Transverse colon (tissue), 4 donors: ENCODE measurements around the gene SPDYE6. TPM values are rescaled to one million over a fixed set of nuclear protein-coding genes. Genes with fewer than 3 reads are reported as not detected.

Experiments
- DNase-seq: peaks from one replicate; pipeline ENCODE4 v3.0.0-alpha.2; 2019
- H3K27ac ChIP-seq, 4 donors: fragments of 200-600 bp; sonication (generic); 2 replicates each; pipeline ENCODE4 v1.5.1; 2016 to 2018; ENCODE audit warnings: inconsistent platforms in 4 of 4
- H3K27me3 ChIP-seq: fragments of 200-600 bp; sonication (generic); 2 replicates; pipeline ENCODE4 v1.5.1; 2017; ENCODE audit warnings: inconsistent platforms
- H3K36me3 ChIP-seq, 4 donors: fragments of 200-600 bp; sonication (generic); 2 replicates each; pipeline ENCODE4 v1.5.1; 2017 to 2019; ENCODE audit warnings: inconsistent platforms in 4 of 4
- H3K4me1 ChIP-seq, 4 donors: fragments of 200-600 bp; sonication (generic); 2 replicates each; pipeline ENCODE4 v1.5.1; 2017 to 2020; ENCODE audit warnings: inconsistent platforms in 4 of 4
- H3K4me3 ChIP-seq, 4 donors: fragments of 200-600 bp; sonication (generic); 1 replicate in 1 of 4; 2 replicates in 3 of 4; pipeline versions ENCODE4 v1.5.1 to v1.6.1; 2017 to 2019; ENCODE audit warnings: inconsistent platforms in 4 of 4
- H3K9me3 ChIP-seq, 2 donors: fragments of 200-600 bp; sonication (generic); 2 replicates each; pipeline ENCODE4 v1.5.1; 2017 to 2019; ENCODE audit warnings: inconsistent platforms in 2 of 2
- EP300 ChIP-seq: sonication (generic); formaldehyde crosslinking; IDR thresholded peaks from one replicate; pipeline ENCODE4 v1.6.1; 2017; ENCODE audit warnings: antibody characterized with exemption, low read depth
- POLR2A ChIP-seq: fragments of 450-650 bp; IDR thresholded peaks from one replicate; pipeline ENCODE4 v1.6.1; 2016; ENCODE audit warnings: antibody characterized with exemption, mild to moderate bottlenecking, moderate library complexity
- POLR2AphosphoS5 ChIP-seq, 3 donors: sonication (generic); formaldehyde crosslinking; IDR thresholded peaks; one replicate each; pipeline ENCODE4 v1.6.1; 2016; ENCODE audit warnings: antibody characterized with exemption in 3 of 3
- WGBS, 2 donors: methylation state at CpG; one replicate each; pipeline ENCODE4 v1.1.5; 2018; ENCODE audit warnings: low coverage in 1 of 2; 5-methylcytosine and 5-hydroxymethylcytosine counted together
- in situ Hi-C, 4 donors: fragments of 200-750 bp; cut with MboI; loops; one replicate each; pipeline versions ENCODE4 v1.15.0 to v1.15.1; 2017; ENCODE audit warnings: low sequenced_read_pairs in 3 of 4, low pct_ligation_motif_present in 1 of 4, low pct_unique_long_range_greater_than_20kb in 1 of 4
- intact Hi-C: fragments of 100-400 bp; cut with DNase I; formaldehyde crosslinking; loops from one replicate; pipeline ENCODE4 v1.15.1; 2023; ENCODE audit warnings: low total_unique reads
- total RNA-seq, 4 donors: library from RNA; depleted of rRNA; stranded (reverse); fragments of >200 nt; gene quantifications; one replicate each; pipeline ENCODE4 v1.1.0, GENCODE V29; 2016
- TF ChIP-seq, protein P1 (sequence below), 5 experiments: fragments of 200-600 bp in 3 of 5; fragments of 450-650 bp in 2 of 5; sonication (generic) in 3 of 5; IDR thresholded peaks; 1 replicate in 2 of 5; 2 replicates in 3 of 5; pipeline ENCODE4 v1.5.1; 2016 to 2017; ENCODE audit warnings: antibody characterized with exemption in 5 of 5, inconsistent platforms in 3 of 5, mild to moderate bottlenecking in 2 of 5, moderate library complexity in 1 of 5

SPDYE6 gene
- total RNA-seq, 4 donors from 2014 or later: not detected

DNA sequence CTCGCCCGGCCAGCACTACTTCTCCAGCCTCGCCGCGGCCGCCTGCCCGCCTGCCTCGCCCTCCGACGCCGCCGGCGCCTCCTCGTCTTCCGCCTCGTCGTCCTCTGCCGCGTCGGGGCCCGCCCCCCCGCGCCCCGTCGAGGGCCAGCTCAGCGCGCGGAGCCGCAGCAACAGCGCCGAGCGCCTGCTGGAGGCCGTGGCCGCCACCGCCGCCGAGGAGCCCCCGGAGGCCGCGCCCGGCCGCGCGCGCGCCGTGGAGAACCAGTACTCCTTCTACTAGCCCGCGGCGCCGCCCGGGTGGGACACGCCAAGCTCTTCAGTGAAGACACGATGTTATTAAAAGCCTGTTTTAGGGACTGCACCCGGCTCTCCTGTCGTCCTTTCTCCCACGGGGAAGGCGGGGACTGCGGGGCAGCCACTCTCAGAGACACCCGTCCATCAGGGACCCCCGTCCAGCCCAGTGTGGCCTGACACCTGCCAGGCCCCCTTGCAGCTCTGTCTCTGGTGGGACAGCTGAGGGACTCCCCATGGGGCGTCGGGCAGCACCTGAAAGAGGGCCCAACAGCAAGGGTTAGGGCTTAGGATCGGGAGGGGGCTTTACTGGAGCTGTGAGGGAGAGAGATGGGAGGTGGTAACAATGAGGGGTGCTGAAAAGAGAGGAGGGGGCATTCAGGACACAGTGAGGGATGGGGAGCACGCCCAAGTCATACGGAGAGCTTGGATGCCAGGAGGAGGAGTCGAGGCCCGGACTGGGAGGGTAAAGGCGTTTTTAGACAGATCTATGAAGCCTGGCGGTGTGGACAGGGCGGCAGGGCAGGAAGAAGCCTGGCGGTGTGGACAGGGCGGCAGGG, 34.7 kb downstream of the SPDYE6 start:
- peak; percentile 33 for DNase-seq
- Histone ChIP-seq H3K9me3 (no peaks in the 10 kb centered on the region), H3K4me3 (peak overlapping the region in 2 of 4 donors; percentile 6 to 12), H3K4me1 (no peaks in the 10 kb centered on the region), H3K27me3 (peaks cover 19% of the 10 kb centered on the region), H3K36me3 (no peaks in the 10 kb centered on the region), H3K27ac (peak overlapping the region in 1 of 4 donors; percentile 28)
- TF ChIP-seq EP300 (no peak), POLR2A (no peak), POLR2AphosphoS5 (IDR thresholded peaks at IDR 0.05) (no peak)
- TF ChIP-seq, protein P1, sequence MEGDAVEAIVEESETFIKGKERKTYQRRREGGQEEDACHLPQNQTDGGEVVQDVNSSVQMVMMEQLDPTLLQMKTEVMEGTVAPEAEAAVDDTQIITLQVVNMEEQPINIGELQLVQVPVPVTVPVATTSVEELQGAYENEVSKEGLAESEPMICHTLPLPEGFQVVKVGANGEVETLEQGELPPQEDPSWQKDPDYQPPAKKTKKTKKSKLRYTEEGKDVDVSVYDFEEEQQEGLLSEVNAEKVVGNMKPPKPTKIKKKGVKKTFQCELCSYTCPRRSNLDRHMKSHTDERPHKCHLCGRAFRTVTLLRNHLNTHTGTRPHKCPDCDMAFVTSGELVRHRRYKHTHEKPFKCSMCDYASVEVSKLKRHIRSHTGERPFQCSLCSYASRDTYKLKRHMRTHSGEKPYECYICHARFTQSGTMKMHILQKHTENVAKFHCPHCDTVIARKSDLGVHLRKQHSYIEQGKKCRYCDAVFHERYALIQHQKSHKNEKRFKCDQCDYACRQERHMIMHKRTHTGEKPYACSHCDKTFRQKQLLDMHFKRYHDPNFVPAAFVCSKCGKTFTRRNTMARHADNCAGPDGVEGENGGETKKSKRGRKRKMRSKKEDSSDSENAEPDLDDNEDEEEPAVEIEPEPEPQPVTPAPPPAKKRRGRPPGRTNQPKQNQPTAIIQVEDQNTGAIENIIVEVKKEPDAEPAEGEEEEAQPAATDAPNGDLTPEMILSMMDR (IDR thresholded peaks at IDR 0.05): no peak
- intact Hi-C loops (no loop called here), in situ Hi-C loops (no loop called here)
- 51 to 80% methylated on average over 6 to 69 of the region's 73 CpGs for WGBS, 2 donors

DNA sequence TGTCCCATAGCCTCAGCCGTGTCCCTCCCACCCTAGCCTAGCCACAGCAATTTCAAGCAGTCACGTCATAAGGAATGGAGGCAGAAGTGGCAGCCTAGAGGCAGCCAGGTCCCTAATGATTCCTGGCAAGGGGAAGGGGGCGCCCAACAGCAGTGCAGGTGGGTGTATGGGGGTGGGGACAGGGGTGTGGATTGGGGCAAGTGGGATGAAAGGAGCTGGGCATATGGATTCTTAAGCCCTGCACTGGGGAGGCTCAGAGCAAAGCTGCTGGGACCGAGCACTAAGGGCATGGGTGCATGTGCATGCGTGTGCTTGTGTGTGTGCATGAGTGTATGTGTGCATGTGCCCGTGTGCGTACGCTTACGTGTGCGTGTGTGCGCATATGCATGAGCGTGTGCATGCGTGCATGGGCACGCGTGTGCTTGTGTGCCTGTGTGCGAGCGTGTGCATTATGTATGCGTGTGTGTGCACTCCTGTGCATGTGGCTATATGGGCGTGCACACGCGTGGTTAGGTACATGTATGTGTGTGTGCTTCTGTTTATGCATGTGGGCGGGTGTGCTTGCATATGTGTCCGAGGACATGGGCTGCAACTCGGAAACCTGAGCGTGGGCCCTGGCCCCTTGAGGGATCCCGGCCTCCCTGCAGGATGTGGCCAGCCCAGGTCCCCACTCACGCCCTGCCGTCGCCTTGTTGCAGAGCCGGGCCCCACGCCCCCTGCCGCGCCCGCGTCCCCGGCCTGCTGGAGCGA, 35.5 kb downstream of the SPDYE6 start:
- Histone ChIP-seq H3K36me3 (no peaks in the 10 kb centered on the region), H3K27ac (no peak overlapping the region), H3K4me1 (no peaks in the 10 kb centered on the region), H3K9me3 (no peaks in the 10 kb centered on the region), H3K27me3 (peaks cover 17% of the 10 kb centered on the region), H3K4me3 (peak overlapping the region in 2 of 4 donors; percentile 6 to 12)
- 78% methylated on average over 36 of the region's 37 CpGs; no CpG with 5 or more reads in 1 of the 2 donors for WGBS, 2 donors
- intact Hi-C loops: no loop called here
- TF ChIP-seq, protein P1 (IDR thresholded peaks at IDR 0.05): no peak
- TF ChIP-seq EP300 (no peak), POLR2AphosphoS5 (IDR thresholded peaks at IDR 0.05) (no peak), POLR2A (no peak)
- no peak for DNase-seq
- in situ Hi-C loops: no loop called here

DNA sequence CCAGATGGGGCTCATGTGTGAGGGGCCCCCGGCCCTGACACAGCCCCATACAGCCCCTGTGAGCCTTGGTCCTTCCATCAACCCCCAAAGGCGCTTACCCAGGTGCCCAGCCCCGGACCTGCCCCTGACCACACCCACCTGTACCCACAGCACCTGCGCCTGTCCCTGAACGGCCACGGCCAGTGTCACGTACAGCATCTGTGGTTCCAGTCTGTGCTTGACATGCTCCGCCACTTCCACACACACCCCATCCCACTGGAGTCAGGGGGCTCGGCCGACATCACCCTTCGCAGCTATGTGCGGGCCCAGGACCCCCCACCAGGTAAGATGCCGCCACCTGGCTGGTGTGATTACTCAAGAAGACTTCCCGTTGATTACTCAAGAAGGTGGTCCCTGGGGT, 36.1 kb downstream of the SPDYE6 start:
- no peak overlapping the region for H3K4me3 ChIP-seq
- no peak overlapping the region for H3K27ac ChIP-seq
- WGBS, 2 donors: 87% methylated on average over 9 of the region's 14 CpGs; no CpG with 5 or more reads in 1 of the 2 donors
- in situ Hi-C loops: no loop called here
- peaks cover 17% of the 10 kb centered on the region for H3K27me3 ChIP-seq
- H3K9me3 ChIP-seq: no peaks in the 10 kb centered on the region
- TF ChIP-seq POLR2AphosphoS5 (IDR thresholded peaks at IDR 0.05) (no peak), EP300 (no peak), POLR2A (no peak)
- TF ChIP-seq, protein P1 (IDR thresholded peaks at IDR 0.05): no peak
- DNase-seq: no peak
- H3K36me3 ChIP-seq: no peaks in the 10 kb centered on the region
- intact Hi-C loops: no loop called here
- H3K4me1 ChIP-seq: no peaks in the 10 kb centered on the region

DNA sequence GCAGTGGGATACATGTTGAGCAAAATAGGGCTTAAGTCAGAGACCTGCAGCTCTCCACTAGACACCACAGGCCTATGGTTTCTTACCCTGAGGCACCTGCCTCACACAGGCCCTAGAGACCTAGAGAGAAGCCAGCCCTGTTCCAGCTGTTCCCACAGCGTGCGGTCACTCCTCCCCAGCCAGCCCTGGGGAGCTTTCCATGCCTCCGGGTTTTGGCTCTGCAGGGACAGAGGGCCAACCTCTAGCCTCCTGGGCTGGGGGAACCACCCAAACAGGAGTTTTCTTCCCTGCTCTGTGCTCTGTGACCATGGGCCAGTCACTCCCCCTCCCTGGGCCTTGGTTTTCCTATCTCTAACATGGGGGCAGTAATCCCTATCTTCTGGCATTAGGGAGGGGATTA, 36.6 kb downstream of the SPDYE6 start:
- intact Hi-C loops: no loop called here
- Histone ChIP-seq H3K4me3 (no peak overlapping the region), H3K9me3 (no peaks in the 10 kb centered on the region), H3K4me1 (no peaks in the 10 kb centered on the region), H3K36me3 (no peaks in the 10 kb centered on the region), H3K27me3 (peaks cover 17% of the 10 kb centered on the region), H3K27ac (no peak overlapping the region)
- no peak for DNase-seq
- WGBS, 2 donors: 97% methylated on average over 3 of the region's 3 CpGs; no CpG with 5 or more reads in 1 of the 2 donors
- no peak for TF ChIP-seq EP300
- TF ChIP-seq, protein P1 (IDR thresholded peaks at IDR 0.05): no peak
- TF ChIP-seq POLR2A: no peak
- TF ChIP-seq POLR2AphosphoS5 (IDR thresholded peaks at IDR 0.05): no peak
- in situ Hi-C loops: no loop called here
